OCI-LY1 (cell line): Measurements from ENCODE around the gene ARHGEF37.

Experiments used
- H2AFZ ChIP-seq: fragments of 200-600 bp; sonication (generic), shearing (Covaris generic); 2 replicates; pipeline ENCODE4 v1.6.0; 2014; ENCODE audit warnings: antibody characterized with exemption, mild to moderate bottlenecking, low read length
- H3F3A ChIP-seq: fragments of 200-600 bp; sonication (generic), shearing (Covaris generic); 2 replicates; pipeline ENCODE4 v1.6.0; 2014; ENCODE audit warnings: mild to moderate bottlenecking, antibody characterized with exemption, low read length, moderate library complexity; ENCODE audit not compliant: insufficient read depth
- H3K27ac ChIP-seq: fragments of 200-600 bp; sonication (generic); 2 replicates; pipeline ENCODE4 v1.5.1; 2014; ENCODE audit warnings: low read length, mixed run types, mild to moderate bottlenecking, low read depth; ENCODE audit not compliant: poor library complexity, severe bottlenecking
- H3K27me3 ChIP-seq: fragments of 200-600 bp; sonication (generic); 2 replicates; pipeline ENCODE4 v1.6.0; 2014; ENCODE audit warnings: antibody characterized with exemption, mild to moderate bottlenecking, low read length, moderate library complexity; ENCODE audit not compliant: insufficient read depth
- H3K36me3 ChIP-seq: fragments of 200-600 bp; sonication (generic); 2 replicates; pipeline ENCODE4 v1.6.1; 2014; ENCODE audit warnings: mild to moderate bottlenecking, antibody characterized with exemption, low read length, moderate library complexity, mixed read lengths; ENCODE audit not compliant: insufficient read depth
- H3K4me1 ChIP-seq: fragments of 200-600 bp; sonication (generic); 2 replicates; pipeline ENCODE4 v1.5.1; 2014; ENCODE audit warnings: mild to moderate bottlenecking, low read length, moderate library complexity; ENCODE audit not compliant: insufficient read depth, severe bottlenecking
- H3K4me2 ChIP-seq: fragments of 200-600 bp; sonication (generic), shearing (Covaris generic); 2 replicates; pipeline ENCODE4 v1.6.1; 2014; ENCODE audit warnings: low read length
- H3K4me3 ChIP-seq: fragments of 200-600 bp; sonication (generic); 2 replicates; pipeline ENCODE4 v1.5.1; 2014; ENCODE audit warnings: low read length, low read depth, mild to moderate bottlenecking, mixed read lengths; ENCODE audit not compliant: poor library complexity, severe bottlenecking
- H3K79me2 ChIP-seq: fragments of 200-600 bp; shearing (Covaris generic); 2 replicates; pipeline ENCODE4 v1.6.1; 2016; ENCODE audit warnings: mixed run types, low read length, mixed read lengths; ENCODE audit not compliant: insufficient read depth
- H3K9ac ChIP-seq: fragments of 200-600 bp; sonication (generic), shearing (Covaris generic); 2 replicates; pipeline ENCODE4 v1.6.1; 2014; ENCODE audit warnings: mild to moderate bottlenecking, low read length, mixed read lengths
- H3K9me2 ChIP-seq: fragments of 200-600 bp; sonication (generic), shearing (Covaris generic); 2 replicates; pipeline ENCODE4 v1.6.1; 2014; ENCODE audit warnings: low read depth, mild to moderate bottlenecking, low read length, mixed read lengths
- H3K9me3 ChIP-seq: fragments of 200-600 bp; shearing (Covaris generic); 2 replicates; pipeline ENCODE4 v1.6.1; 2014; ENCODE audit warnings: low read length, mixed read lengths
- H4K20me1 ChIP-seq: fragments of 200-600 bp; sonication (generic), shearing (Covaris generic); 2 replicates; pipeline ENCODE4 v1.6.0; 2016; ENCODE audit warnings: mild to moderate bottlenecking, low read length; ENCODE audit not compliant: insufficient read depth
- EZH2 ChIP-seq: fragments of 200-600 bp; sonication (generic), shearing (Covaris generic); IDR thresholded peaks from 2 replicates; pipeline ENCODE4 v1.8.0; 2017; ENCODE audit warnings: borderline replicate concordance, mixed run types, mild to moderate bottlenecking, antibody characterized with exemption, low read length, moderate library complexity, mixed read lengths
- TF ChIP-seq, protein P1 (sequence below): fragments of 200-600 bp; sonication (generic), shearing (Covaris generic); IDR thresholded peaks from 2 replicates; pipeline ENCODE4 v1.5.1; 2017; ENCODE audit warnings: mild to moderate bottlenecking, antibody characterized with exemption, low read length, moderate library complexity, mixed read lengths

The ARHGEF37 gene

DNA sequence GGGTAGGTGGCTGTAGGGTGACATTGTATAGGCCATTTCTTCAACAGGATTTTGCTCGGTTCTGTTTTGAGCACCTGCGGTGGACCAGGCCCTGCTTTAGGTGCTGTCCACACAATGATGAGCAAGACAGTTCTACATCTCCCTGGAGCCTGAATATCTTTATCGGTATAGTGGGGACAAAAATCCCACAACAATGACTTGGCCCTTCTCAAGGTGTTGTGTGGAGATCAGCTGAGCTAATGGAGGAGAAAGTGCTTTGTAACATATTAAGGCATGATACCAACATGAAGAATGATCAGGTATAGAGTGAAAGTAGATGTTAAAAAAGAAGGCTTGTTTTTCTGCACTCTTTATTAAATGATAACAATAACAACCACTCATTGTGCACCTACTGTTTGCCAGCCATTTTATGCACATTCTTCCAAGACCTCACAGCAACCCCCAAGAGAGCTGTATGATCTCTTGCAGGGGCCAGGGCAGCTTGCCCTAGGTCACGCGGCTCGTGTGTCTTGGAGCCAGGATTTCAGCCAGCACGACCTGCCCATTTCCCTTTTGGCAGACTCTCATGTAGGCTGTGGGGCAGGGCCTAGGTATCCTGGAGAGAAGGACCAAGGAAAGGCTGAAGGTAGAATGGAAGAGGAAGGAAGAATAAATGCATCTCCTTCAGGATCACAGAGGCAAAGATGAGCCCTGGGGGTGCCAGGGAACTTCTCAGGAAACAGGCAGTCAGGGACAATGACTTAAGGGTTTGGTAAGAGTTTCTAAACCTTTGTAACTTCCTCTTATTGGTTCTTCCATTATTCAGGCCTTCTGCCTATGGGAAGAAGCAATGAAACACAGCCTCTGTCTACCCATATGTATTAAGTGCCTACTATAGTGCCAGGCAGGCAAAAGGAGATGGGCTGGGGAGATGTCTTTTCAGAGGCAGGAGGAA, 98.8 kb downstream of the ARHGEF37 start:
- Histone ChIP-seq H3K9ac (no peak overlapping the region), H3K36me3 (no peaks in the 10 kb centered on the region), H3K4me3 (no peak overlapping the region), H4K20me1 (no peaks in the 10 kb centered on the region), H3K4me2 (no peak overlapping the region), H3K9me3 (no peaks in the 10 kb centered on the region), H3K9me2 (no peaks in the 10 kb centered on the region), H2AFZ (no peak overlapping the region), H3F3A (no peaks in the 10 kb centered on the region), H3K27me3 (no peaks in the 10 kb centered on the region), H3K4me1 (no peaks in the 10 kb centered on the region), H3K79me2 (no peaks in the 10 kb centered on the region), H3K27ac (no peak overlapping the region)
- TF ChIP-seq, protein P1, sequence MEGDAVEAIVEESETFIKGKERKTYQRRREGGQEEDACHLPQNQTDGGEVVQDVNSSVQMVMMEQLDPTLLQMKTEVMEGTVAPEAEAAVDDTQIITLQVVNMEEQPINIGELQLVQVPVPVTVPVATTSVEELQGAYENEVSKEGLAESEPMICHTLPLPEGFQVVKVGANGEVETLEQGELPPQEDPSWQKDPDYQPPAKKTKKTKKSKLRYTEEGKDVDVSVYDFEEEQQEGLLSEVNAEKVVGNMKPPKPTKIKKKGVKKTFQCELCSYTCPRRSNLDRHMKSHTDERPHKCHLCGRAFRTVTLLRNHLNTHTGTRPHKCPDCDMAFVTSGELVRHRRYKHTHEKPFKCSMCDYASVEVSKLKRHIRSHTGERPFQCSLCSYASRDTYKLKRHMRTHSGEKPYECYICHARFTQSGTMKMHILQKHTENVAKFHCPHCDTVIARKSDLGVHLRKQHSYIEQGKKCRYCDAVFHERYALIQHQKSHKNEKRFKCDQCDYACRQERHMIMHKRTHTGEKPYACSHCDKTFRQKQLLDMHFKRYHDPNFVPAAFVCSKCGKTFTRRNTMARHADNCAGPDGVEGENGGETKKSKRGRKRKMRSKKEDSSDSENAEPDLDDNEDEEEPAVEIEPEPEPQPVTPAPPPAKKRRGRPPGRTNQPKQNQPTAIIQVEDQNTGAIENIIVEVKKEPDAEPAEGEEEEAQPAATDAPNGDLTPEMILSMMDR, result no peak
- TF ChIP-seq EZH2, result no peak

DNA sequence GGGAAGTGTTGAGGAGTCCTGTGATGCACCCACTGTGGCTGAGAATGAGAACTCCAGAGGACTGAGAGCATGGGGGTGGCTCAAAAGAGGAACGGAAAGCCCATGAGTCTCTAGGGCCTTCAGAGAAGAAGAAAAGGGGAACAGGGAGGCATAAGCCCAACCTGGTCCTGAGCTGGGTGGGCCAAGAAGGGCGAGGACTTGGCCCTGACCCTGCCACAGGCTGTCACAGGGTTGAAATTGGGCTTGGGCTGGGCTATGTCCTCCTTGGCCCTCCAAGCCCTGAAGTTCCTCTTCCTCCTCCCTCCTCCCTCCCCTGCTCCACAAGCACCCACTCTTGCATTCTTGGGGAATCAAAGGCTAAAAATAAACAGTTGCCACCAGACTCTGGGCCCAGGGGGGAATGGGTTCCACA, 99.5 kb downstream of the ARHGEF37 start:
- no peaks in the 10 kb centered on the region for H4K20me1 ChIP-seq
- H3K9me2 ChIP-seq, result no peaks in the 10 kb centered on the region
- TF ChIP-seq, protein P1, result no peak
- TF ChIP-seq EZH2, result no peak
- H3K27me3 ChIP-seq, result no peaks in the 10 kb centered on the region
- H3K4me1 ChIP-seq, result no peaks in the 10 kb centered on the region
- no peaks in the 10 kb centered on the region for H3F3A ChIP-seq
- H3K4me3 ChIP-seq, result no peak overlapping the region
- no peak overlapping the region for H3K4me2 ChIP-seq
- no peaks in the 10 kb centered on the region for H3K9me3 ChIP-seq
- no peak overlapping the region for H3K27ac ChIP-seq
- no peak overlapping the region for H3K9ac ChIP-seq
- H3K36me3 ChIP-seq, result no peaks in the 10 kb centered on the region
- H3K79me2 ChIP-seq, result no peaks in the 10 kb centered on the region
- no peak overlapping the region for H2AFZ ChIP-seq

DNA sequence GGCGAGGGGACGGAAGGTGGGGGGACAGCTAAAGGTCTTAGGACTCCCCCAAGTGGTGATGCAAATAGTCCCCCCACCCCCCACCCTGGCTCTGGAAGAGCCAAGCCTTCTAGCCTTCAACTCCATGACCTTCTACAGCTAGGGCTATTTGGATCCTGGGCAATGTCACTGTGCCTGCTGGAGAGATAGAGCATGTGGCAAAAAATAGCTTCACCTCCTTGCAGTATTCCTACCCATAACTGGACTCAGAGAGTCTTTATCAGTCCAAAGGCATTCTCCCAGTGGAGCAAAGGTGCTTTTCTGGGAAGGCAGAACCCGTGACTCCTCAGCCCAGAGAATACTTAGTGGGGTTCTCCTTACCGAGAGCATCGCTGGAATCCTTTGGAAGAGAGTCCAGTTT, 100.0 kb downstream of the ARHGEF37 start:
- no peak overlapping the region for H3K4me2 ChIP-seq
- H3K79me2 ChIP-seq, result no peaks in the 10 kb centered on the region
- H3K36me3 ChIP-seq, result no peaks in the 10 kb centered on the region
- H3K4me3 ChIP-seq, result no peak overlapping the region
- H3K27me3 ChIP-seq, result no peaks in the 10 kb centered on the region
- no peak overlapping the region for H3K9ac ChIP-seq
- H3K9me3 ChIP-seq, result no peaks in the 10 kb centered on the region
- no peaks in the 10 kb centered on the region for H3K9me2 ChIP-seq
- no peaks in the 10 kb centered on the region for H3K4me1 ChIP-seq
- no peak overlapping the region for H2AFZ ChIP-seq
- no peaks in the 10 kb centered on the region for H4K20me1 ChIP-seq
- no peak for TF ChIP-seq EZH2
- TF ChIP-seq, protein P1, result no peak
- H3K27ac ChIP-seq, result no peak overlapping the region
- H3F3A ChIP-seq, result no peaks in the 10 kb centered on the region
